HG02840 (cell line): ENCODE data around the gene TLX1.
"Not testable (repeated sequence)": the region's sequence is repeated elsewhere in the genome, so short reads cannot be mapped to it uniquely, and the experiment has no call there.

Source experiments
- ATAC-seq: cut with Tn5 transposase; IDR thresholded peaks from one replicate; pipeline ENCODE4 v1.9.1; 2021; ENCODE audit warnings: mild to moderate bottlenecking, moderate library complexity, moderate number of reproducible peaks; ENCODE audit not compliant: unreplicated experiment, low FRiP score

The TLX1 gene

DNA sequence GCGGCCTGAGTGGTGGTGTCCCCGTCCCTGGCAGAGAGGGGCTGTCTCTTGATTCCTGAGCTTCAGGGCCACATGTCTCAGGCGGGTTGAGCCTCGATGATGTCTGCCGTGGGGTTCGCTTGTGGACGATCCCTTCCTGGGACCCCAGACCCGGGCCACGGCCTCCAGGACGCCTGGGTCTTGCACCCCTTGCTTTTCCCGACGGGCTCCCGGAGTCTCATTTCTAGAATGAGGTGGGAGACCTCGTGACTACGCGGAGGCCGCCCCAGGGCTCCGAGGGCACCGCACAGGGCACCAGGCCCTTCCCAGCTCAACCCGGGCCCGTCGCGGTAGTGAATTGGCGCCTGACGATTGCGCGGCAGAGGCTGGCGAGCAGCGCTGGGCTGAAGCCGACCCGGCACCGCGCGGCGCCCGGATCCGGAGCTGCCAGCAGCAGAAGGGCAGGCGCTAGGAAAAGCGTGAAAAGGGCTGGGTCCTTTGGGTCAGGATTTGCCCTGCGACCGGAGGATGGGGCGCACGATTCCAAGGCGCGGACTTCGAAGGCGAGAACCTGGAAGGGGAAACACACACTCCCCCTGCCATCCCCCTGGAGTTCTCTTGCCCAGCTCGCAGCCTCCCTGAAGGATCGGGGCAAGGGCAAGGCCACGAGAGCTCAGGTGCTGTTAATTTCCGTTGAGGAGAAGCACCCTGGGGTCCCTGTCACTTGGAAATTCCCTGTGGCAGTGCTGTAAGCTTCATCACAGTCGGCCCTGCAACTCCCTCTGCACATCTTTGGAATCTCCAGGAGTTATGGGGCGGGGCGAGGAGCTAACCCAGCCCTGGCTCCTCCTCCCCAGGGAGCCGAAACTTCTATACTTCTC lies 15.5 kb downstream of the TLX1 start:
- ATAC-seq: no peak

DNA sequence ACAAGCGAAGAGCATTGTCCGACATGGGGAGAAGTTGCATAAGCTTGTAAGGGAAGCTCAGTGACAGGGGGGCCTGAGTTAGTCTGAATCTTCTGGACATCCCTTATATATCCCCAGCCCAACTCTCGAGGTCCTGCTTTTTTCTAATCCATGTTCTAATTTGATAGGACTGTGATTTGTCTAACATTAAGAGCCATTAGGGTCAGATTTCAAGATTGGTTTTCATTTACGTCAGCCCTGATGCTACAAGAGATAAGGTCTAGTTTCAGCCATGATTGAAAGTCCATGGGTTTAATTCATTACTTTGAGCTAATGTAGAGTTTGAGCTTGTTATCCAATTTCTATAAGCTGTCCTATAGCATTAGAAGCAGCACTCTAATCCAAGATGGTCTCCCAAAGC lies 20.3 kb downstream of the TLX1 start:
- no peak for ATAC-seq

DNA sequence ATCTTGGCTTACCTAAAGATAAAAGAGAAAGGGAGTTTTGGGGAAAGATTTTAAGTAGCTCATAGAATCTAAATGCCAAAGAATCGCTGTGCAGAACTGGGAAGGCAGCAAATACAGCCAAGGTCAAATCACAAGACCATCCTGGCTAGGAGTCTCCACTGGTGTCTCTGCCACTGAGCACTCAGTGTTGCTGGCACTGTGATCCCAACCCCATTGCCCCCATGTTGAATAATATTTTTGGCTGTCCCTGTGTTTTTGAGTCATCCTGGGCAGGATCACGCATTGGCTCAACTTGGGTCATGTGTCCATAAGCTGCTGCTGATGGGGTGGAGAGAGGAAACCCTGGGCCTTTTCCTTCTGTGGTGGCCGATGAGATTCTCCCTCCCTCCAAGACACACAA lies 21.2 kb downstream of the TLX1 start:
- no peak for ATAC-seq

DNA sequence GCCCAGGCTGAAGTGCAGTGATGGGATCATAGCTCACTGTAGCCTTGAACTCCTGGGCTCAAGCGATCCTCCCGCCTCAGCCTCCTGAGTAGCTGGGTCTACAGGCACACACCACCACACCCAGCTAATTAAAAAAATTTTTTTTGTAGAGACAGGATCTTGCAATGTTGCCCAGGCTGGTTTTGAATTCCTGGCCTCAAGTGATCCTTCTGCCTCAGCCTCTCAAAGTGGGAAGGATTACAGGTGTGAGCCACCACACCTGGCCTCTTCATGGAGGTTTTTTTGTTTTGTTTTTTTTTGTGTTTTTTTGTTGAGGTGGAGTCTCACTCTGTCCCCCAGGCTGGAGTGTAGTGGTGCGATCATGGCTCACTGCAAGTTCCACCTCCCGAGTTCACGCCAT lies 23.4 kb downstream of the TLX1 start:
- not testable (repeated sequence) for ATAC-seq

DNA sequence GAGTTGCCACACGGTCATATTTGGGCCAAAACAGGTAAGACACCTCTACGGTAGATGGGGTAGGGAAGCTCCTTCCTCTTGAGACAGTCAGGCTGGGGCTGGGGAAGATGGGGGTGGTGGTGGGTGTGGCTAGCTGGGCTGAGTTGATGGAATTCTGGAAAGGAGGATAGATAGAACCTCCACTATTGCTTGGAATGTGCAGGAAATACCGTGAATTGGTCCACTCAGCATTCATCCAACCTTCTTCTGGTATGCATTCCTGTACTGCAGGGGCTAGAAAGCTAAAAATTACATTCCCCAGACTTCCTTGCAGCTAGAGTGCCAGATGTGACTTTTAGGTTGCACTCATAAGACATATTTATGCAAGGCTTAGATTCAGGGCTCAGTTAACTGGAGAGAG lies 24.8 kb downstream of the TLX1 start:
- no peak for ATAC-seq

DNA sequence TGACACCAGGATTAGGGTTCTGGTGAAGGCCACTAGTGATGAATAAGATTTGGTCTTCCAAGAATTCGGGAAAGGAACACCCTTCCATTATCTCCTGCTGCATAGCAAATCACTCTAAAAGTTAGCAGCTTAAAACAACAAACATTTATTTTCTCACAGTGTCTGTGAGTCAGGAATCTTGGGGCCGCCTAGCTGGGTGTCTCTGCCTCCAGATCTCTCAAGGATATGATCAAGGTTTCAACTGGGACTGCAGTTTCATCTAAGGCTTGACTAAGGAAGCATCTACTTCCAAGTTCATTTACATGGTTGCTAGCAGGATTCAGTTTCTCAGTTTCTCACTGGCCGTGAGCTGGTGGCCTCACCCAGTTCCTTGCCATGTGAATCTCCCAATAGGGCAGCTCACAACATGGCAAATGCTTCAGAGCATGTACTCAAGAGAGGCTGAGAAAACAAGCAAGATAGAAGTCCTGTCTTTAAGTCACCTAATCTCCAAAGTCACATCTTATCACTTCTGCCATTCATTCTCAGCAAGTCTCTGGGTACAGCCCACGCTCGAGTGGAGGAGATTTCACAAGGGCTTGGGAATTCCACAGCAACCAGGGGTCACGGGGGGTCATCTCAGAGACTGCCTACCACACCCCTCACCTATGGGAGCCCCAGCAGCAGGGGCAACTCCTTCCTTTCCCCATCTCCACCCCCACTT lies 26.8 kb downstream of the TLX1 start:
- ATAC-seq: no peak

DNA sequence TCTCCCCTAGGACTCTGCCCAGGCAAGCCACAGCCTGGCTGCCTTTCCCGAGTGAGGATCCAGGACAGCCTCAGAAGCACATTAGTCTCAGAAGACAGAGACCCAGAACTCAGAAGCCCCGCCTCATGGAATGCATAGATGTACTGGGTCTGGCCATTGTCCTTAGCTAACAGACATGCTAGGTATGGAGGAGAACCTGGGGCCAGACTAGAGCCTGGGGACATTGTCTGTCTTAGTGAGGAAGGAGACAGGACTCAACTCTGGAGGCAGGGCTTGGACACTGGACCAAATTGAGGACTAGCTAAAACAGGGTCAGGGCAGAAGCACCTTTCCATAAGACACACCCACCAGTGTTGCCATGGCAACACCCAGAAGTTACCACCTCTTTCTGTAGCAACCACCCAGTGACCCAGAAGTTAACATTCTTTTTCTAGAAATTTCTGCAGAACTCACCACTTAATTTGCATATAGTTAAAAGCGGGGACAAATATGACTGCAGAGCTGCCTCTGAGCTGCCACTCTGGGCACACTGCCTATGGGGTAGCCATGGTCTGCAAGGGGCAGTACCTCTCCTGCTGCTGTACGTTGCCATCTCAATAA lies 27.5 kb downstream of the TLX1 start:
- ATAC-seq: no peak

DNA sequence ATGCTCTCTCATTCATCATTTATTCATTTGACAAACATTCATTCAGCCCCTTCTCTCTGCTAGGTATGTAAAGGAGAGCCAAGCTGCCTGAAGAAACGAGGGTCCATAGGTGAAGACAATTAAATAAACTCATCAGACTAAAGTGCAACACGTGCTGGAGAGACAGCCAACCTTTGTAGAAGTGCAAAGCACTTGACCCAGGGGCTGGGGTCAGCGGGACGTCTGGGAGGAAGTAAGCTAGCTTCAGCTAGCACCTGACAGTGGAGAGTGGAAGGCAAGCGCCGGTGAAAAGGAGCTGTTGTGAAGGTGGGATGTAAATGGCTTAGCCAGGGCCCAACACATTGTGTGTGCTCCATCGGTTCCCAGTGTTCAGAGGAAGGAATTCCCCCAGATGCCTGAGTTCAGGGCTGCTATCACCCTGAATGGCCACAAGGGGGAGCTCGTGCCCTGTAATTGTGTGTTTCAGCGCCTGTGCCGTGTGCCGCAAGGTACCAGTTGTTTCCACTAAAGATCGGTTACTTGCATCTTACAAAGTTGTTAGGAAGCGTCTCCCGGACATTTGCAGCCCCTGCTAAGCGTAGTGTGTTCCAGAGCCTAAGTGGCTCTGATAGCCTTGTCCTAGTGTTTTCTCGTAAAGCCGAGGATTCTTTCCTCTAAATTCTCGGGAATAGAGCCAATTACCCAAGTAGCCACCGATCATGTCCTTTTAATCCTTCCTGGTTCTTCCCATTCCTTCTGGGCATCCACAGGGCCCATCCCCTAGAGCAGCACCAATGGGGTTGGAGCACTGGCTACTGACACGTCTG lies 30.6 kb downstream of the TLX1 start:
- ATAC-seq: no peak

DNA sequence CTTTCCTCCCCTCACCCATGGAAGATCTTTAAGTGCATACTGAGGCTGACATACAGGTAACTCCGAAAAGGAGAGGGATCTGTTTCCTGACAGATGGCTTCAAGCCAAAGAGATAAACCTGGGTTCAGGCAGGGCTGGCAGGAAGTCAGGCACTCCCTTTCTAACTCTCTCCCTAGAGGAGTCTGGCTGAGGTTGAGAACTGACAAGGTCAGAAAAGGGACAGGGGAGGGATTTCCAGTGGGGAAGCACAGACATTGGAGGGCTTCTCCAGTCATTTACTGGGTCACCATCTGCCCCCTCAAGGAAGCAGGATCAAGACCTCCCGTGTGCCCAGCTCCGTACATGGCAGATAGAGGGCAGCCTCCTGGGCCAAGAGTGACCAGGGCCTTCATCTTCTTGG lies 31.6 kb downstream of the TLX1 start:
- no peak for ATAC-seq

DNA sequence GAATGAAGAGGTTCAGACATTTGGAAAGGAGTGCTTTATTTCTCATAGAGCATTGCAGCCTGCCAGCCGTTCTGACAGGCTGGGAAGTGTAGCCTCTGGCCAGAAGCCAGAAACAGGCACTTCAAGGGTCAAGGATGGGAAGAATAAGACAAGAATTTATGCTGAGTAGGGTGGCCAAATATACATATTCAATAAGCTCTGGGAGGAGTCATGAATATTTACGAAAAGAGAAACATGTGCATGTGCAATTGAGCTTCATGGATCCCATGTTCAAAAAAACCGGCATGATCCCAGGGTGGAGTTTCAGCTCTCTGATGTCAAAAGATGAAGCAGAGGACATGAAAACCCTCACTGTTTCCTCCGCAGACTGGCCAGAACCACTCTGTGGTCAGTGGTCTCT lies 32.9 kb downstream of the TLX1 start:
- no peak for ATAC-seq

DNA sequence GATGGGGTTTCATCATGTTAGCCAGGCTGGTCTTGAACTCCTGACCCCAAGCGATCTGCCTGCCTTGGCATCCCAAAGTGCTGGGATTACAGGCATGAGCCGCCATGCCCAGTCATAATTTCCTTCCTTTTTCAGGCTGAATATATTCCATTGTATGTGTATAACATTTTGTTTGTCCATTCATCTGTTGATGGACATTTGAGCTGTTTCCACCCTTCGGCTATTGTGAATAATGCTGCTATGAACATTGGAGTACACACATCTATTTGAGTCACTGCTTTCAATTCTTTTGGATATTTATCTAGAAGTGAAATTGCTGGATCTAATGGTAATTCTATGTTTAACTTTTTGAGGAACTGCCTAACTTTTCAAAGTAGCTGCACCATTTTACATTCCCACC lies 34.6 kb downstream of the TLX1 start:
- ATAC-seq: no peak

DNA sequence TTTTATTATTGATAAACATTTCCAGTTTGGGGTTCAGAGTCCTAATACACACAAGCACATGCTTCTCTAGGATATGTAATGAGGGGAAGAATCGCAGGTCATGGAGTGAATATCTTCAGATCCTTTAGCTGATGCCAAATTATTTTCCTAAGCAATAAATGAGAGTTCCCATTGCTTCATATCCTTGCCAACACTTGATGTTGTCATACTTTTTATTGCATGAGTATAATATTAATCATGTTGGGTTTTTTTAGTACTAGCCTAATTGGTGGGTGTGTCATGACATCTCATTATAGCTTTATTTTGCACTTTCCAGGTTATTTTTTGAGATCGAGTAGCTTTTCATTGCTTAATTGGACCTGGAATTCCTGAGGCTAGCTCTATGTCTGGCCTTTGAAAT lies 35.3 kb downstream of the TLX1 start:
- ATAC-seq: no peak

DNA sequence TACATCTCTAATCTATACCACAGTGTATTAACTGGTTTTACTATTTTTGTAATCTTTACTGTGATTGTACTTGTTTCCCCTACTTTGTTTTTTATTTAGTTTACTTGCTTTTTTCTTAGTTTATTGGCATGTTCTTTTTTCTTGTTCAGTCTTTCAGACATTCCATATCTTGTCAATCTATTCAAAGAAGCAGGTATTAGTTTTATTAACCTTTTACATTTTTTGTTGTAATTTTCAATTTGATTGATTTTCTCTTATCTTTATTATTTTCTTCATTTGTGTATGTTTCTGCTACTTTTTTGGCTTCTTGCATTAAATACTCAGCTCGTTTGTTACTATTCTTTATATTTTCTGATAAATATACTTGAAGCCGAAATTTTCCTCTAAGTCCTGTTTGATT lies 41.6 kb downstream of the TLX1 start:
- ATAC-seq: no peak

DNA sequence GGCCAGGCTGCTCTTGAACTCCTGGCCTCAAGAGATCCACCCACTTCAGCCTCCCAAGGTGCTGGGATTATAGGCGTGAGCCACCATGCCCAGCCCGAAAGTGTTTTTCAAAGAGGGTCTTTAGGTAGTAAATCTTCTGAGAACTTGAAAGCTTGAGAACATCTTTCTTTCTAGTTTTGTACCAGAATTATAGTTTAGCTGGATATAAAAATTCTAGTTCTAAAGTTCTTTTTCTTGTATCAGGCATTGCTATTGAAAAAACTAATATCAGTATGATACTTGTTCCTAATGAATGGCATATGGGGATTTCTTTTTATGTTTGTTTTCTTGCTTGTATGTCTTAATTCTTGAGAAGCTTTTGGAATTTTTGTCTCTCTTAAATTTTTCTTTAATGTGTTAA lies 43.2 kb downstream of the TLX1 start:
- ATAC-seq: no peak

DNA sequence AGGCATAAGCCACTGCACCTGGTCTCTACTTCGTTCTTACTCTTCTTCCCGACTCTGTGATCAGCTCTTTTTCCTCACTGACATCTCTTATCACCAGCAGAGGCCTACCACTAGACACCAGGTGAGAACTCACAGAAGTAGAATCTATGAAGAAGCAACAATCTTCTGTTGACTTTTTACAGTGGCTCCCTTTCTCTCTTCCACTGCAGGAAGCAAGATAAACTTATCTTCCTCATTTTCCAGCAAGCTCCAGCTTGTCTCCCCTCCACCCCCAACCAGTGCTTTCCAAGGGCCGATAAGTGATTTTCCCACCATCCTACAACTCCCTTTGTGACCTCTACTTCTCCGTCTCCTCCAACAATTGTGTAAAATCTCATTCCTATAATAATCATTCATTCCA lies 45.5 kb downstream of the TLX1 start:
- ATAC-seq: no peak

DNA sequence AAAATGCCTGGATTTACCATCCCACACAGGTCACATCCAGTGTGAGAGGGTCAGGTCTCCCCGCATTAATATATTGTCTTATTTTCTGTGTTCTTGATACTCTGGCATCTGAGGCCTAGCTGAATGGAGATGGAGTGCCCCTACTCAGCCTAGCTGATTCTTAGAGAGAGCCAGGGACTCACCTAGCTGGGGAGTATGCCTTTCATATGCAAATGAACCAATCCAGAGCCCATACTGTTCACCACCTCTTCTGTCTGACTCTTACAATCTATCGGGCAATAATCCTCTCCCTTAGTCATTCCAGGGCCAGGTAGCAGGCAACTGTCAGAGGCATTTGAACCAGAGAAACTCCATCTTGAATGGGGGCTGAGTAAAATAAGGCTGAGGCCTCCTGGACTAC lies 51.8 kb downstream of the TLX1 start:
- ATAC-seq: no peak

DNA sequence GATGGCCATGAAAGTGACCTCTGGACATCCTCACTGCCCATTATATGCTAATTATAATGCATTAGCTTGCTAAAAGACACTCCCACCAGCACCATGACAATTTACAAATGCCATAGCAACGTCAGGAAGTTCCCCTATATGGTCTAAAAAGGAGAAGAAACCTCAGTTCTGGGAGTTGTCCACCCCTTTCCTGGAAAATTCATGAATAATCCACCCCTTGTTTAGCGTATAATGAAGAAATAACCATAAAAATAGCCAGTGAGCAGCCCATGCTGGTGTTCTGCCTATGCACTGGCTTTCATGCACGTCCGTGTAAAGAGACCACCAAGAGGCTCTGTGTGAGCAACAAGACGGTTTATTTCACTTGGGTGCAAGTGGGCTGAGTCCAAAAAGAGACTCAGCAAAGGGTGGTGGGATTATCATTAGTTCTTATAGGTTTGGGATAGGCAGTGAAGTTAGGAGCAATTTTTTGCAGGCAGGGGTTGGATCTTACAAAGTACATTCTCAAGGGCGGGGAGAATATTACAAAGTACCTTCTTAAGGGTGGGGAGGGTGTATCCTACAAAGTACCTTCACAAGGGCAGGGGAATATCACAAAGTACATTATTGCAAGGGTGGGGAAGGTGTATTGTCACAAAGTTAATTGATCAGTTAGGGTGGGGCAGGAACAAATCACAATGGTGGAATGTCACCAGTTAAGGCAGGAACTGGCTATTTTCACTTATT lies 52.5 kb downstream of the TLX1 start:
- no peak for ATAC-seq
